WTC11 (cell line): ENCODE measurements around the gene ACSS2. TPM values are rescaled to one million over a fixed set of nuclear protein-coding genes. Genes with fewer than 3 reads are reported as not detected.

Source experiments
- ATAC-seq: fragments of 200-7000 bp; cut with Tn5 transposase; 2 replicates; pipeline ENCODE4 v1.10.0; 2021; ENCODE audit warnings: mild to moderate bottlenecking, moderate library complexity
- CTCF ChIA-PET: fragments of 300-600 bp; sonication (Branson Sonifier 250); formaldehyde crosslinking; loops from one replicate; lab custom pipeline; 2021; ENCODE audit warnings: antibody characterized with exemption; lab: Charles Lee
- POLR2A ChIA-PET: fragments of 350-600 bp; sonication (Branson Sonifier 250); formaldehyde crosslinking; loops from one replicate; lab custom pipeline; 2021; ENCODE audit warnings: antibody characterized with exemption; lab: Charles Lee
- DNase-seq: peaks from one replicate; pipeline ENCODE4 v3.0.0; 2021; ENCODE audit warnings: low spot score
- H3K27ac Mint-ChIP-seq: 2 replicates; pipeline ENCODE4 v1.8.0; 2021; ENCODE audit warnings: mixed read lengths
- H3K27me3 Mint-ChIP-seq: 2 replicates; pipeline ENCODE4 v1.8.0; 2021; ENCODE audit warnings: low read depth, mild to moderate bottlenecking, moderate library complexity, mixed read lengths
- H3K36me3 Mint-ChIP-seq: 2 replicates; pipeline ENCODE4 v1.8.0; 2021; ENCODE audit warnings: mixed read lengths
- H3K4me1 Mint-ChIP-seq: 2 replicates; pipeline ENCODE4 v1.8.0; 2022; ENCODE audit warnings: mixed read lengths
- H3K4me3 Mint-ChIP-seq: 2 replicates; pipeline ENCODE4 v1.8.0; 2021; ENCODE audit warnings: mild to moderate bottlenecking, moderate library complexity, mixed read lengths
- H3K9me3 Mint-ChIP-seq: 2 replicates; pipeline ENCODE4 v1.8.0; 2021; ENCODE audit warnings: mixed read lengths
- FOXK1 ChIP-seq: sonication (generic); formaldehyde crosslinking; IDR thresholded peaks from 2 replicates; pipeline ENCODE4 v1.8.0; 2022; ENCODE audit warnings: mild to moderate bottlenecking, moderate library complexity, missing genetic modification reagents
- GABPB1 ChIP-seq: sonication (generic); formaldehyde crosslinking; IDR thresholded peaks from 2 replicates; pipeline ENCODE4 v1.8.1; 2023; ENCODE audit warnings: mild to moderate bottlenecking, missing genetic modification reagents
- JUN ChIP-seq: sonication (generic); formaldehyde crosslinking; IDR thresholded peaks from 2 replicates; pipeline ENCODE4 v1.8.0; 2023; ENCODE audit warnings: mild to moderate bottlenecking, missing genetic modification reagents
- MXD4 ChIP-seq: fragments of 250-450 bp; sonication (Bioruptor Pico); IDR thresholded peaks from 2 replicates; pipeline ENCODE4 v1.8.0; 2021; ENCODE audit warnings: mild to moderate bottlenecking, moderate library complexity, borderline replicate concordance
- NFYB ChIP-seq: sonication (generic); formaldehyde crosslinking; conservative IDR thresholded peaks from 2 replicates; pipeline ENCODE4 v1.8.0; 2022; ENCODE audit warnings: low read depth, missing genetic modification reagents
- total RNA-seq: library from RNA; stranded (reverse); gene quantifications from 3 replicates; pipeline ENCODE4 v1.2.3, GENCODE V29; 2021
- TF ChIP-seq, protein P1 (sequence below): sonication (generic); formaldehyde crosslinking; IDR thresholded peaks from 2 replicates; pipeline ENCODE4 v1.8.0; 2023; ENCODE audit warnings: mild to moderate bottlenecking, missing genetic modification reagents
- TF ChIP-seq, protein P2 (sequence below): sonication (generic); formaldehyde crosslinking; IDR thresholded peaks from 2 replicates; pipeline ENCODE4 v1.8.1; 2022; ENCODE audit warnings: mild to moderate bottlenecking, moderate library complexity, missing genetic modification reagents
- TF ChIP-seq, protein P3 (sequence below): sonication (generic); formaldehyde crosslinking; IDR thresholded peaks from 2 replicates; pipeline ENCODE4 v1.8.0; 2023; ENCODE audit warnings: missing genetic modification reagents, mild to moderate bottlenecking, borderline replicate concordance
- TF ChIP-seq, protein P4 (sequence below): sonication (generic); formaldehyde crosslinking; IDR thresholded peaks from 2 replicates; pipeline ENCODE4 v1.8.1; 2022; ENCODE audit warnings: low read depth, missing genetic modification reagents, borderline replicate concordance
- TF ChIP-seq, protein P5 (sequence below): sonication (generic); formaldehyde crosslinking; IDR thresholded peaks from 2 replicates; pipeline ENCODE4 v1.8.1; 2022; ENCODE audit warnings: mild to moderate bottlenecking, missing genetic modification reagents, moderate library complexity, borderline replicate concordance
- TF ChIP-seq, protein P6 (sequence below): sonication (generic); formaldehyde crosslinking; IDR thresholded peaks from 2 replicates; pipeline ENCODE4 v1.8.1; 2023; ENCODE audit warnings: mild to moderate bottlenecking, moderate library complexity, missing genetic modification reagents
- TF ChIP-seq, protein P7 (sequence below): sonication (generic); formaldehyde crosslinking; IDR thresholded peaks from 2 replicates; pipeline ENCODE4 v1.8.1; 2023; ENCODE audit warnings: mild to moderate bottlenecking, missing genetic modification reagents

ACSS2 gene
- total RNA-seq, 1 experiment from 2014 or later = 28.9 TPM

DNA sequence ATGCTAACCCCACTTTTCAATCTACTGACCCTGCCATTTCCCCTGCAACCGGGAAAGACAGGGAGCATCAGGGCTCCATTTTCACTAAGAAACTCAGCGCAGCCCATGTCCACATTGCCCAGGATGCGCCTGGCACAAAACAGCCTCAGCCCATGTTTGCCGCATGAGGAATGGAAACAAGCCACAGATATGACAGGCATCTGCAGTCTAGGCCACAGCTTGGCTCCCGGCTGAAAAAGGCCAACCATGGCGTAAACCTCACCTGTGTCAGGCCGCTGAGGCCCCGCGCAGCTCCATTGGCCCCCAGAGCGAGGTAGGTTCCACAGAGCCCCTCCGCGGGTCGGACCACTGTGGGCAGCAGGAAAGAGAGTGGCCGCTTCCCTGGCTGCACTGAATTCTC is 25.4 kb upstream of the ACSS2 start (continued):
- TF ChIP-seq, protein P1, sequence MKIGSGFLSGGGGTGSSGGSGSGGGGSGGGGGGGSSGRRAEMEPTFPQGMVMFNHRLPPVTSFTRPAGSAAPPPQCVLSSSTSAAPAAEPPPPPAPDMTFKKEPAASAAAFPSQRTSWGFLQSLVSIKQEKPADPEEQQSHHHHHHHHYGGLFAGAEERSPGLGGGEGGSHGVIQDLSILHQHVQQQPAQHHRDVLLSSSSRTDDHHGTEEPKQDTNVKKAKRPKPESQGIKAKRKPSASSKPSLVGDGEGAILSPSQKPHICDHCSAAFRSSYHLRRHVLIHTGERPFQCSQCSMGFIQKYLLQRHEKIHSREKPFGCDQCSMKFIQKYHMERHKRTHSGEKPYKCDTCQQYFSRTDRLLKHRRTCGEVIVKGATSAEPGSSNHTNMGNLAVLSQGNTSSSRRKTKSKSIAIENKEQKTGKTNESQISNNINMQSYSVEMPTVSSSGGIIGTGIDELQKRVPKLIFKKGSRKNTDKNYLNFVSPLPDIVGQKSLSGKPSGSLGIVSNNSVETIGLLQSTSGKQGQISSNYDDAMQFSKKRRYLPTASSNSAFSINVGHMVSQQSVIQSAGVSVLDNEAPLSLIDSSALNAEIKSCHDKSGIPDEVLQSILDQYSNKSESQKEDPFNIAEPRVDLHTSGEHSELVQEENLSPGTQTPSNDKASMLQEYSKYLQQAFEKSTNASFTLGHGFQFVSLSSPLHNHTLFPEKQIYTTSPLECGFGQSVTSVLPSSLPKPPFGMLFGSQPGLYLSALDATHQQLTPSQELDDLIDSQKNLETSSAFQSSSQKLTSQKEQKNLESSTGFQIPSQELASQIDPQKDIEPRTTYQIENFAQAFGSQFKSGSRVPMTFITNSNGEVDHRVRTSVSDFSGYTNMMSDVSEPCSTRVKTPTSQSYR (CRISPR knock-in tag) = no peak
- TF ChIP-seq, protein P2, sequence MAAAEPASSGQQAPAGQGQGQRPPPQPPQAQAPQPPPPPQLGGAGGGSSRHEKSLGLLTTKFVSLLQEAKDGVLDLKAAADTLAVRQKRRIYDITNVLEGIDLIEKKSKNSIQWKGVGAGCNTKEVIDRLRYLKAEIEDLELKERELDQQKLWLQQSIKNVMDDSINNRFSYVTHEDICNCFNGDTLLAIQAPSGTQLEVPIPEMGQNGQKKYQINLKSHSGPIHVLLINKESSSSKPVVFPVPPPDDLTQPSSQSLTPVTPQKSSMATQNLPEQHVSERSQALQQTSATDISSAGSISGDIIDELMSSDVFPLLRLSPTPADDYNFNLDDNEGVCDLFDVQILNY (CRISPR knock-in tag) = no peak
- TF ChIP-seq, protein P3, sequence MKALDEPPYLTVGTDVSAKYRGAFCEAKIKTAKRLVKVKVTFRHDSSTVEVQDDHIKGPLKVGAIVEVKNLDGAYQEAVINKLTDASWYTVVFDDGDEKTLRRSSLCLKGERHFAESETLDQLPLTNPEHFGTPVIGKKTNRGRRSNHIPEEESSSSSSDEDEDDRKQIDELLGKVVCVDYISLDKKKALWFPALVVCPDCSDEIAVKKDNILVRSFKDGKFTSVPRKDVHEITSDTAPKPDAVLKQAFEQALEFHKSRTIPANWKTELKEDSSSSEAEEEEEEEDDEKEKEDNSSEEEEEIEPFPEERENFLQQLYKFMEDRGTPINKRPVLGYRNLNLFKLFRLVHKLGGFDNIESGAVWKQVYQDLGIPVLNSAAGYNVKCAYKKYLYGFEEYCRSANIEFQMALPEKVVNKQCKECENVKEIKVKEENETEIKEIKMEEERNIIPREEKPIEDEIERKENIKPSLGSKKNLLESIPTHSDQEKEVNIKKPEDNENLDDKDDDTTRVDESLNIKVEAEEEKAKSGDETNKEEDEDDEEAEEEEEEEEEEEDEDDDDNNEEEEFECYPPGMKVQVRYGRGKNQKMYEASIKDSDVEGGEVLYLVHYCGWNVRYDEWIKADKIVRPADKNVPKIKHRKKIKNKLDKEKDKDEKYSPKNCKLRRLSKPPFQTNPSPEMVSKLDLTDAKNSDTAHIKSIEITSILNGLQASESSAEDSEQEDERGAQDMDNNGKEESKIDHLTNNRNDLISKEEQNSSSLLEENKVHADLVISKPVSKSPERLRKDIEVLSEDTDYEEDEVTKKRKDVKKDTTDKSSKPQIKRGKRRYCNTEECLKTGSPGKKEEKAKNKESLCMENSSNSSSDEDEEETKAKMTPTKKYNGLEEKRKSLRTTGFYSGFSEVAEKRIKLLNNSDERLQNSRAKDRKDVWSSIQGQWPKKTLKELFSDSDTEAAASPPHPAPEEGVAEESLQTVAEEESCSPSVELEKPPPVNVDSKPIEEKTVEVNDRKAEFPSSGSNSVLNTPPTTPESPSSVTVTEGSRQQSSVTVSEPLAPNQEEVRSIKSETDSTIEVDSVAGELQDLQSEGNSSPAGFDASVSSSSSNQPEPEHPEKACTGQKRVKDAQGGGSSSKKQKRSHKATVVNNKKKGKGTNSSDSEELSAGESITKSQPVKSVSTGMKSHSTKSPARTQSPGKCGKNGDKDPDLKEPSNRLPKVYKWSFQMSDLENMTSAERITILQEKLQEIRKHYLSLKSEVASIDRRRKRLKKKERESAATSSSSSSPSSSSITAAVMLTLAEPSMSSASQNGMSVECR = no peak

DNA sequence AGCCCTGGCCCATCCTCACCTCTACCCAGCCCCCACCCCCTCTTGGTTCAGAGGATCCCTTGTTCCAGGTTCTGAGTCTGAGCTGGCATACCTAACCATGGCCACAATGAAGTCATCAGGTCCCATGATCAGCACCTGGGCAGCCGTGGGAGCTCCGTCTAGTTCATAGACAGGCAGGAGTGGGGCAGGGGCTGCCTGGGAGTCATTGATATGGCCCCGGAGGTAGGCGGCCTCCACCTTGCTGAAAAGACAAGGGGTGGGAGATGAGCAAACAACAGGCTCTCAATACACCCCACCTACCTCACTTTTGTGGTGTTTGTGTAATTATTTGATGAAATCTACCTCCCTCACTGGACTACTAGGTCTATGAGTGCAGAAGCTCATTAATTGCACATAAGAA is 24.1 kb upstream of the ACSS2 start:
- POLR2A ChIA-PET = no interaction called here
- DNase-seq (no peak), ATAC-seq (no peak)
- Mint-ChIP-seq H3K36me3 (peaks cover 6% of the 10 kb centered on the region), H3K27ac (no peak overlapping the region), H3K4me1 (no peaks in the 10 kb centered on the region), H3K9me3 (no peaks in the 10 kb centered on the region), H3K4me3 (no peak overlapping the region), H3K27me3 (no peaks in the 10 kb centered on the region)
- TF ChIP-seq JUN (no peak), FOXK1 (no peak), GABPB1 (CRISPR knock-in tag) (no peak), MXD4 (no peak), NFYB (CRISPR knock-in tag) (no peak)
- TF ChIP-seq, protein P4, sequence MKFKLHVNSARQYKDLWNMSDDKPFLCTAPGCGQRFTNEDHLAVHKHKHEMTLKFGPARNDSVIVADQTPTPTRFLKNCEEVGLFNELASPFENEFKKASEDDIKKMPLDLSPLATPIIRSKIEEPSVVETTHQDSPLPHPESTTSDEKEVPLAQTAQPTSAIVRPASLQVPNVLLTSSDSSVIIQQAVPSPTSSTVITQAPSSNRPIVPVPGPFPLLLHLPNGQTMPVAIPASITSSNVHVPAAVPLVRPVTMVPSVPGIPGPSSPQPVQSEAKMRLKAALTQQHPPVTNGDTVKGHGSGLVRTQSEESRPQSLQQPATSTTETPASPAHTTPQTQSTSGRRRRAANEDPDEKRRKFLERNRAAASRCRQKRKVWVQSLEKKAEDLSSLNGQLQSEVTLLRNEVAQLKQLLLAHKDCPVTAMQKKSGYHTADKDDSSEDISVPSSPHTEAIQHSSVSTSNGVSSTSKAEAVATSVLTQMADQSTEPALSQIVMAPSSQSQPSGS (CRISPR knock-in tag) = no peak
- TF ChIP-seq, protein P5, sequence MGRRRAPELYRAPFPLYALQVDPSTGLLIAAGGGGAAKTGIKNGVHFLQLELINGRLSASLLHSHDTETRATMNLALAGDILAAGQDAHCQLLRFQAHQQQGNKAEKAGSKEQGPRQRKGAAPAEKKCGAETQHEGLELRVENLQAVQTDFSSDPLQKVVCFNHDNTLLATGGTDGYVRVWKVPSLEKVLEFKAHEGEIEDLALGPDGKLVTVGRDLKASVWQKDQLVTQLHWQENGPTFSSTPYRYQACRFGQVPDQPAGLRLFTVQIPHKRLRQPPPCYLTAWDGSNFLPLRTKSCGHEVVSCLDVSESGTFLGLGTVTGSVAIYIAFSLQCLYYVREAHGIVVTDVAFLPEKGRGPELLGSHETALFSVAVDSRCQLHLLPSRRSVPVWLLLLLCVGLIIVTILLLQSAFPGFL (CRISPR knock-in tag) = no peak
- TF ChIP-seq, protein P6, sequence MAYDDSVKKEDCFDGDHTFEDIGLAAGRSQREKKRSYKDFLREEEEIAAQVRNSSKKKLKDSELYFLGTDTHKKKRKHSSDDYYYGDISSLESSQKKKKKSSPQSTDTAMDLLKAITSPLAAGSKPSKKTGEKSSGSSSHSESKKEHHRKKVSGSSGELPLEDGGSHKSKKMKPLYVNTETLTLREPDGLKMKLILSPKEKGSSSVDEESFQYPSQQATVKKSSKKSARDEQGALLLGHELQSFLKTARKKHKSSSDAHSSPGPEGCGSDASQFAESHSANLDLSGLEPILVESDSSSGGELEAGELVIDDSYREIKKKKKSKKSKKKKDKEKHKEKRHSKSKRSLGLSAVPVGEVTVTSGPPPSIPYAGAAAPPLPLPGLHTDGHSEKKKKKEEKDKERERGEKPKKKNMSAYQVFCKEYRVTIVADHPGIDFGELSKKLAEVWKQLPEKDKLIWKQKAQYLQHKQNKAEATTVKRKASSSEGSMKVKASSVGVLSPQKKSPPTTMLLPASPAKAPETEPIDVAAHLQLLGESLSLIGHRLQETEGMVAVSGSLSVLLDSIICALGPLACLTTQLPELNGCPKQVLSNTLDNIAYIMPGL (CRISPR knock-in tag) = no peak
- TF ChIP-seq, protein P2 (CRISPR knock-in tag) = no peak
- TF ChIP-seq, protein P7, sequence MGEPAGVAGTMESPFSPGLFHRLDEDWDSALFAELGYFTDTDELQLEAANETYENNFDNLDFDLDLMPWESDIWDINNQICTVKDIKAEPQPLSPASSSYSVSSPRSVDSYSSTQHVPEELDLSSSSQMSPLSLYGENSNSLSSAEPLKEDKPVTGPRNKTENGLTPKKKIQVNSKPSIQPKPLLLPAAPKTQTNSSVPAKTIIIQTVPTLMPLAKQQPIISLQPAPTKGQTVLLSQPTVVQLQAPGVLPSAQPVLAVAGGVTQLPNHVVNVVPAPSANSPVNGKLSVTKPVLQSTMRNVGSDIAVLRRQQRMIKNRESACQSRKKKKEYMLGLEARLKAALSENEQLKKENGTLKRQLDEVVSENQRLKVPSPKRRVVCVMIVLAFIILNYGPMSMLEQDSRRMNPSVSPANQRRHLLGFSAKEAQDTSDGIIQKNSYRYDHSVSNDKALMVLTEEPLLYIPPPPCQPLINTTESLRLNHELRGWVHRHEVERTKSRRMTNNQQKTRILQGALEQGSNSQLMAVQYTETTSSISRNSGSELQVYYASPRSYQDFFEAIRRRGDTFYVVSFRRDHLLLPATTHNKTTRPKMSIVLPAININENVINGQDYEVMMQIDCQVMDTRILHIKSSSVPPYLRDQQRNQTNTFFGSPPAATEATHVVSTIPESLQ (CRISPR knock-in tag) = no peak
- CTCF ChIA-PET = interaction anchor here (0.5 kb wide), 1 partner anchor 10 kb away, joined by 7 read pairs; no protein-coding TSS in a partner anchor
